ENCODE measurements around the gene NPR3. TPM values are rescaled to one million over a fixed set of nuclear protein-coding genes. Genes with fewer than 3 reads are reported as not detected.
A peak's percentile ranks its signal among the peaks of the same experiment; 100 is the strongest.

The NPR3 gene, protein sequence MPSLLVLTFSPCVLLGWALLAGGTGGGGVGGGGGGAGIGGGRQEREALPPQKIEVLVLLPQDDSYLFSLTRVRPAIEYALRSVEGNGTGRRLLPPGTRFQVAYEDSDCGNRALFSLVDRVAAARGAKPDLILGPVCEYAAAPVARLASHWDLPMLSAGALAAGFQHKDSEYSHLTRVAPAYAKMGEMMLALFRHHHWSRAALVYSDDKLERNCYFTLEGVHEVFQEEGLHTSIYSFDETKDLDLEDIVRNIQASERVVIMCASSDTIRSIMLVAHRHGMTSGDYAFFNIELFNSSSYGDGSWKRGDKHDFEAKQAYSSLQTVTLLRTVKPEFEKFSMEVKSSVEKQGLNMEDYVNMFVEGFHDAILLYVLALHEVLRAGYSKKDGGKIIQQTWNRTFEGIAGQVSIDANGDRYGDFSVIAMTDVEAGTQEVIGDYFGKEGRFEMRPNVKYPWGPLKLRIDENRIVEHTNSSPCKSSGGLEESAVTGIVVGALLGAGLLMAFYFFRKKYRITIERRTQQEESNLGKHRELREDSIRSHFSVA
- total RNA-seq, result 1 to 10 TPM in 3 of 4 donors, under 1 TPM in 1; 0.51 to 4.9 (median 1.3) TPM

DNA sequence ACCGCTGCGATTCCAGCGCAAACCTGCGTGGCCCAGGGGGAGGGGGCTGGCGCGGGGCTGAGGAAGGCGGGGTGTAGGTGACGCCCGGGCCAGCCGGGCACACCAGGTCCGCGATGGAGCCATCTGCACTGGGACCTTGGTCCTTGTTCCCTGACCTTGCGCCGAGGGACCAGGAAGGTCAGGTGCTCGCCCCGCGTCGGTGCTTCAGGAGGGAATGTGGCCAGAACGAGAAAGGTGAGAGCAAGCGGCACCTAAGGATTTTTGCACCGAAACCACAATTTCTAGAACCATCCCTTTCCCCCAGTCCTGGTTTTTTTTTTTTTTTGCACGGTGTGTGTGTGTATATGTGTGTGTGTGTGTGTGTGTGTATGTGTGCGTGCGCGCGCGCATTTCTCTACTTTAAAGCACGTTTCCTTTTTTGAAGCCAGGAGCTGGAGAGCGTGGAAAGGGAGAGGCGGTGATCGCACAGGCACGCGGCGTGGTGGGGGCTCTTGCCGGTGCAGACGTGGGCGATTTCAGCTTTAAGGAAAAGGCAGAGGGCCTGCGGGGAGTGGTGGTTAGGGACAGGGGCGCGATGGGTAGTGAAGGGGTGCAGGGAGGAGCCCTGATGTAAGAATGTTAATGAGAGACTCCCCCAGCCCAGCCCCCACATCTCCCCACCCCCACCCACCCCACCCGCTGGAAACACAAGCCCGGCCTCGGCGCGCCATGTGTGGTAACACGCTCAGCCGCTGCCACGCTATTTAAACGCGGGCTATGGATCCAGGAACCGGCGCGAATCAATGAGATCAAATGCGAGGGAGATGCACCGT, at the start of gene NPR3:
Gene NPR3, plus strand, starts transcription at position 772 of the 812 bp plus-strand sequence. CDS start 456 bp downstream, outside the sequence.
- no peaks in the 10 kb centered on the region for H3K36me3 ChIP-seq
- intact Hi-C loops (cut with DNase I; ENCODE audit: low total_unique reads), result loop anchor here (5.0 kb wide), 3 partner anchors 62 to 207 kb away; no protein-coding TSS in a partner anchor
- DNase-seq (no peak), ATAC-seq (no peak)
- in situ Hi-C loops (cut with MboI; ENCODE audit: low sequenced_read_pairs in 4 of 4), result no loop called here
- H3K4me1 ChIP-seq, result peaks cover 0 to 30% of the 10 kb centered on the region in 2 donors
- peaks cover 13 to 32% (median 19%) of the 10 kb centered on the region in 3 donors for H3K27me3 ChIP-seq
- peak within 1 kb of the TSS; percentile 28 to 52 (median 30) for H3K27ac ChIP-seq
- H3K4me3 ChIP-seq, result peak within 1 kb of the TSS; percentile 54 to 66 (median 63)
- TF ChIP-seq POLR2A (IDR thresholded peaks at IDR 0.05), result no peak
- TF ChIP-seq, protein P1, sequence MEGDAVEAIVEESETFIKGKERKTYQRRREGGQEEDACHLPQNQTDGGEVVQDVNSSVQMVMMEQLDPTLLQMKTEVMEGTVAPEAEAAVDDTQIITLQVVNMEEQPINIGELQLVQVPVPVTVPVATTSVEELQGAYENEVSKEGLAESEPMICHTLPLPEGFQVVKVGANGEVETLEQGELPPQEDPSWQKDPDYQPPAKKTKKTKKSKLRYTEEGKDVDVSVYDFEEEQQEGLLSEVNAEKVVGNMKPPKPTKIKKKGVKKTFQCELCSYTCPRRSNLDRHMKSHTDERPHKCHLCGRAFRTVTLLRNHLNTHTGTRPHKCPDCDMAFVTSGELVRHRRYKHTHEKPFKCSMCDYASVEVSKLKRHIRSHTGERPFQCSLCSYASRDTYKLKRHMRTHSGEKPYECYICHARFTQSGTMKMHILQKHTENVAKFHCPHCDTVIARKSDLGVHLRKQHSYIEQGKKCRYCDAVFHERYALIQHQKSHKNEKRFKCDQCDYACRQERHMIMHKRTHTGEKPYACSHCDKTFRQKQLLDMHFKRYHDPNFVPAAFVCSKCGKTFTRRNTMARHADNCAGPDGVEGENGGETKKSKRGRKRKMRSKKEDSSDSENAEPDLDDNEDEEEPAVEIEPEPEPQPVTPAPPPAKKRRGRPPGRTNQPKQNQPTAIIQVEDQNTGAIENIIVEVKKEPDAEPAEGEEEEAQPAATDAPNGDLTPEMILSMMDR (IDR thresholded peaks at IDR 0.05 in 4 of 5, conservative IDR thresholded peaks at IDR 0.05 in 1 of 5), result no peak
- H3K9me3 ChIP-seq, result no peaks in the 10 kb centered on the region

GRCh38 chr5:32664523-32664922, 46.6 kb upstream of the NPR3 start:
- TF ChIP-seq, protein P1 (IDR thresholded peaks at IDR 0.05 in 4 of 5, conservative IDR thresholded peaks at IDR 0.05 in 1 of 5), result no peak
- no peak for TF ChIP-seq POLR2A (IDR thresholded peaks at IDR 0.05)
- no peaks in the 10 kb centered on the region for H3K36me3 ChIP-seq
- in situ Hi-C loops (cut with MboI; ENCODE audit: low sequenced_read_pairs in 4 of 4) (no loop called here), intact Hi-C loops (cut with DNase I; ENCODE audit: low total_unique reads) (no loop called here)
- no peak overlapping the region for H3K27ac ChIP-seq
- no peaks in the 10 kb centered on the region for H3K4me1 ChIP-seq
- H3K9me3 ChIP-seq, result no peaks in the 10 kb centered on the region
- no peaks in the 10 kb centered on the region for H3K27me3 ChIP-seq
- no peak overlapping the region for H3K4me3 ChIP-seq
- ATAC-seq (no peak), DNase-seq (no peak)

DNA sequence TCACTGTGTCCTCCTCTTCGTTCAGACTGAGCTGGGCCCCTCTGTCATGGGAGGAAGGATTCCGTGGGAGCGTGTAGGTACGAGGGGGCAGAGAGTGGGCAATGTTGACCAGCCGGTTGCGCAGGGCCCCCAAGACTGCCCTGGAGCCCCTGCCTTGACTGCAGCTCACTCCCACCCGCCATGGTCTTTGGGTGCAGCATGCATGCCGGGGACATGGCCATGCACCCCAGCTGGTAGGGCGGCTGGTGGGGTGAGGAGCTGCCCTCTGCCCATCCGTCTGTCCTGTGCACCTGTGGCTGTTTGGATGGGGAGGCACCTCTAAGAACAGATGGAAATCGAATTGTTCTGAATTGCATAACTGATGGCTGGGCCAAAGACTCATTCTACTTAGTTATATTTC, 42.6 kb upstream of the NPR3 start:
- no peak for TF ChIP-seq POLR2A (IDR thresholded peaks at IDR 0.05)
- TF ChIP-seq, protein P1 (IDR thresholded peaks at IDR 0.05 in 4 of 5, conservative IDR thresholded peaks at IDR 0.05 in 1 of 5), result no peak
- no peak for DNase-seq

GRCh38 chr5:32673272-32673671, 37.8 kb upstream of the NPR3 start:
- H3K9me3 ChIP-seq, result no peaks in the 10 kb centered on the region
- no peaks in the 10 kb centered on the region for H3K36me3 ChIP-seq
- intact Hi-C loops (cut with DNase I; ENCODE audit: low total_unique reads) (no loop called here), in situ Hi-C loops (cut with MboI; ENCODE audit: low sequenced_read_pairs in 4 of 4) (no loop called here)
- no peak for TF ChIP-seq POLR2A (IDR thresholded peaks at IDR 0.05)
- TF ChIP-seq, protein P1 (IDR thresholded peaks at IDR 0.05 in 4 of 5, conservative IDR thresholded peaks at IDR 0.05 in 1 of 5), result no peak
- H3K4me3 ChIP-seq, result no peak overlapping the region
- DNase-seq, result no peak
- no peaks in the 10 kb centered on the region for H3K27me3 ChIP-seq
- H3K4me1 ChIP-seq, result no peaks in the 10 kb centered on the region
- no peak overlapping the region for H3K27ac ChIP-seq
- no peak for ATAC-seq

More for the DNA sequence above, 42.6 kb upstream of the NPR3 start:
- intact Hi-C loops (cut with DNase I; ENCODE audit: low total_unique reads) (no loop called here), in situ Hi-C loops (cut with MboI; ENCODE audit: low sequenced_read_pairs in 4 of 4) (no loop called here)
- H3K36me3 ChIP-seq, result no peaks in the 10 kb centered on the region
- no peaks in the 10 kb centered on the region for H3K9me3 ChIP-seq
- no peaks in the 10 kb centered on the region for H3K4me1 ChIP-seq
- ATAC-seq, result no peak
- no peak overlapping the region for H3K4me3 ChIP-seq
- H3K27me3 ChIP-seq, result no peaks in the 10 kb centered on the region
- no peak overlapping the region for H3K27ac ChIP-seq
